HEK293T (cell line): ENCODE data around the gene DLK2.
"Not testable (repeated sequence)": the region's sequence is repeated elsewhere in the genome, so short reads cannot be mapped to it uniquely, and the experiment has no call there.

Experiments used
- CTCF ChIA-PET: fragments of 350-600 bp; formaldehyde crosslinking; extraction: SDS; loops from one replicate; lab custom pipeline; 2021; ENCODE audit warnings: antibody characterized with exemption, inconsistent platforms; lab: Yijun Ruan, JAX
- POLR2A ChIA-PET: fragments of 350-600 bp; formaldehyde crosslinking; extraction: SDS; loops from one replicate; lab custom pipeline; 2020; ENCODE audit warnings: antibody characterized with exemption, inconsistent platforms; lab: Yijun Ruan, JAX
- DNase-seq: peaks from one replicate; pipeline ENCODE4 v3.0.0; 2012; ENCODE audit warnings: mixed read lengths; ENCODE audit errors: extremely low spot score
- ARNT ChIP-seq: fragments of 450-650 bp; IDR thresholded peaks from 2 replicates; pipeline ENCODE4 v1.6.1; 2017; ENCODE audit warnings: mild to moderate bottlenecking
- BHLHE40 ChIP-seq: fragments of 450-650 bp; IDR thresholded peaks from 2 replicates; pipeline ENCODE4 v1.6.1; 2016; ENCODE audit warnings: mild to moderate bottlenecking, moderate library complexity, borderline replicate concordance
- CTBP1 ChIP-seq: fragments of 450-650 bp; IDR thresholded peaks from 2 replicates; pipeline ENCODE4 v1.6.1; 2016; ENCODE audit warnings: borderline replicate concordance
- ELF4 ChIP-seq: fragments of 450-650 bp; IDR thresholded peaks from 2 replicates; pipeline ENCODE4 v1.6.1; 2017; ENCODE audit warnings: antibody characterized with exemption
- FOXA1 ChIP-seq: fragments of 450-650 bp; IDR thresholded peaks from 2 replicates; pipeline ENCODE4 v1.6.1; 2016; ENCODE audit warnings: mild to moderate bottlenecking
- FOXK2 ChIP-seq: fragments of 450-650 bp; IDR thresholded peaks from 2 replicates; pipeline ENCODE4 v1.6.1; 2016; ENCODE audit warnings: mild to moderate bottlenecking
- FOXM1 ChIP-seq: fragments of 450-650 bp; IDR thresholded peaks from 2 replicates; pipeline ENCODE4 v1.6.1; 2017; ENCODE audit warnings: mild to moderate bottlenecking, borderline replicate concordance
- HDGF ChIP-seq: fragments of 450-650 bp; IDR thresholded peaks from 2 replicates; pipeline ENCODE4 v1.6.1; 2017; ENCODE audit warnings: antibody characterized with exemption, borderline replicate concordance
- L3MBTL2 ChIP-seq: fragments of 450-650 bp; conservative IDR thresholded peaks from 2 replicates; pipeline ENCODE4 v1.6.1; 2016; ENCODE audit warnings: mild to moderate bottlenecking
- LEF1 ChIP-seq: fragments of 450-650 bp; IDR thresholded peaks from 2 replicates; pipeline ENCODE4 v1.6.1; 2017; ENCODE audit warnings: mild to moderate bottlenecking, borderline replicate concordance
- NFRKB ChIP-seq: fragments of 450-650 bp; IDR thresholded peaks from 2 replicates; pipeline ENCODE4 v1.6.1; 2016; ENCODE audit warnings: mild to moderate bottlenecking, moderate library complexity
- SP1 ChIP-seq: fragments of 450-650 bp; IDR thresholded peaks from 2 replicates; pipeline ENCODE4 v1.6.1; 2017
- SUZ12 ChIP-seq: fragments of 450-650 bp; IDR thresholded peaks from 2 replicates; pipeline ENCODE4 v1.6.1; 2016; ENCODE audit warnings: mild to moderate bottlenecking
- TARDBP ChIP-seq: fragments of 450-650 bp; IDR thresholded peaks from 2 replicates; pipeline ENCODE4 v1.6.1; 2016
- ZNF384 ChIP-seq: fragments of 450-650 bp; IDR thresholded peaks from 2 replicates; pipeline ENCODE4 v1.6.1; 2016
- TF ChIP-seq, protein P1 (sequence below): fragments of 450-650 bp; IDR thresholded peaks from 2 replicates; pipeline ENCODE4 v1.6.1; 2016

Gene DLK2

DNA sequence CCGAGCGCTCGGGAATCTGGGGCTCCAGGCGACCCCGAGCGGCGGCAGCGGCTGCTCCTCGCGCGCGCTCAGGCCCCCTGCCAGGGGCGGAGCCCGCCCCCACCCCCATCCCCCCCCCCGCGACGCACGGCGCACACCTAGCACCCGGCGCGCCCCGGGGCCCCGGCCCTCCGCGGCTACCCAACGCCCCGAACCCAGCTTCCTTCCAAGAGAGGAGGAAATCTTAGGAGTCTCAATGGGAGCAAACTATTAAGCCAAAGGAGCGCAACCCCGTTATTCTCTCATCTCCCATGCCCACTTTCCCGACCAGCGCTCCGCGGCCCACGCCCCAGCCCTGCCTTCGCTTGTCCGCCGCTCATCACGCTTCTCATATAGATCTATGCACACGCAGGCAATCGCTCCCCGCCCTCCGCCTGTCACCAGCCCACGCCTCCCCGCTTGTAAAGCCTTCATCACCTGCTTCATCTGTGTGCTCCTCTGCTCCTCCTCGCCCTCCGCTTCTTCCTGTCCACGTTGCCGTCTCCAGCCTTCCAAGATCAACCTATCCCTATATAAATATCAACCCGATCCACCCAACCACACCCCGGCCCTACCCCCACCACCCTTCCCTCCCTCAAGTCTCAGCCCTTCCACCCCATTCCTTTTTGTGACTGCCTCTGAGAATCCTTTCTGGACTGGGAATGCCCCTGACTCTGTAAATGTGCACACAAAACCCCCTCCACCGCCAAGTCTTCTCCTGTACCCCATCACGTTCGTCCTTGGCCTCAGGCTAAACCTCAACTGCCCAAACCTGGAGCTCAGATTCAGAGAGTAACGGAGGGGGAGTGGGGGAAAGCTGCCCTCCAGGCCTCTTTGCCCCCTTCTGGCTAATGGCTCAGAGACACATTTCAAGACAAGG, at the start of gene DLK2:
TSS of gene DLK2 (minus strand) at position 18 of the 898 bp plus-strand sequence. CDS start 723 bp downstream, outside the sequence.
- peak; percentile 52 for DNase-seq
- CTCF ChIA-PET, result interaction anchor here (1.1 to 1.6 kb wide), 4 partner anchors 37 to 51 kb away, joined by 3 to 5 read pairs (median 4); no protein-coding TSS in a partner anchor
- POLR2A ChIA-PET, result interaction anchor here (0.6 to 2.4 kb wide), 5 partner anchors 21 to 174 kb away, joined by 3 to 18 read pairs (median 3); partner anchors contain the start of genes TJAP1 and ZNF318
- 0 out of 2 replicates have a peak, but pooled peaks have one; percentile 27 for TF ChIP-seq CTBP1
- TF ChIP-seq NFRKB, result no peak
- TF ChIP-seq, protein P1, sequence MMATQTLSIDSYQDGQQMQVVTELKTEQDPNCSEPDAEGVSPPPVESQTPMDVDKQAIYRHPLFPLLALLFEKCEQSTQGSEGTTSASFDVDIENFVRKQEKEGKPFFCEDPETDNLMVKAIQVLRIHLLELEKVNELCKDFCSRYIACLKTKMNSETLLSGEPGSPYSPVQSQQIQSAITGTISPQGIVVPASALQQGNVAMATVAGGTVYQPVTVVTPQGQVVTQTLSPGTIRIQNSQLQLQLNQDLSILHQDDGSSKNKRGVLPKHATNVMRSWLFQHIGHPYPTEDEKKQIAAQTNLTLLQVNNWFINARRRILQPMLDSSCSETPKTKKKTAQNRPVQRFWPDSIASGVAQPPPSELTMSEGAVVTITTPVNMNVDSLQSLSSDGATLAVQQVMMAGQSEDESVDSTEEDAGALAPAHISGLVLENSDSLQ, result peak; percentile 52; the same call in 1 of the 2 replicates

DNA sequence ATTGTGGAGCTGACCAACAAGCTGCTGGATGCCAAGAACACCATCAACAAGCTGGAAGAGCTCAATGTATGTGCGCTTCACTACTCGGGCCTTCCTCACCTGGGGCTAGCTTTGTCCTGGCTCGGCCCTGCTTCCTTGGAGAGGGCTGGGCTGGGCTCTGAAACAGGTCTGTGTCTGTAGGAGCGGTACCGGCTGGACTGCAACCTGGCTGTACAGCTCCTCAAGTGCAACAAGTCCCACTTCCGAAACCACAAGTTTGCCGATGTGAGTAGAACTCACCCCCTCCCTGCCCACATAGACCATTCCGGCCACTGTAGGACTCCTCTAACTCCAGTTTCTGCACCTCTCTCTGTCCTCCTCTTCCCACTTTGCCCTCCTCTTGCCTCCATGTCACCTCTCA, 48.1 kb upstream of the DLK2 start:
- CTCF ChIA-PET, result interaction anchor here (0.6 kb wide), 1 partner anchor 117 kb away, joined by 3 read pairs; no protein-coding TSS in a partner anchor
- TF ChIP-seq LEF1, result no peak
- no peak for TF ChIP-seq CTBP1
- TF ChIP-seq TARDBP, result no peak
- TF ChIP-seq FOXK2, result no peak
- TF ChIP-seq NFRKB, result no peak
- no peak for TF ChIP-seq ARNT
- TF ChIP-seq HDGF, result no peak
- TF ChIP-seq ZNF384, result no peak
- TF ChIP-seq, protein P1, result no peak
- no peak for TF ChIP-seq FOXA1
- TF ChIP-seq FOXM1, result no peak
- TF ChIP-seq BHLHE40, result no peak
- no peak for TF ChIP-seq ELF4
- TF ChIP-seq L3MBTL2, result no peak
- no peak for TF ChIP-seq SP1
- TF ChIP-seq SUZ12, result no peak
- POLR2A ChIA-PET, result interaction anchor here (0.9 kb wide), 1 partner anchor 14 kb away, joined by 3 read pairs; no protein-coding TSS in a partner anchor
- DNase-seq, result no peak

GRCh38 chr6:43502666-43503065, 47.3 kb upstream of the DLK2 start:
- no peak for DNase-seq
- no peak for TF ChIP-seq FOXA1
- TF ChIP-seq CTBP1, result no peak
- TF ChIP-seq FOXK2, result no peak
- no peak for TF ChIP-seq LEF1
- TF ChIP-seq L3MBTL2, result no peak
- TF ChIP-seq ELF4, result no peak
- no peak for TF ChIP-seq SUZ12
- no peak for TF ChIP-seq ARNT
- no peak for TF ChIP-seq TARDBP
- no peak for TF ChIP-seq ZNF384
- no peak for TF ChIP-seq FOXM1
- TF ChIP-seq BHLHE40, result no peak
- CTCF ChIA-PET, result interaction anchor here (0.6 kb wide), 1 partner anchor 116 kb away, joined by 3 read pairs; no protein-coding TSS in a partner anchor
- POLR2A ChIA-PET, result interaction anchor here (0.8 to 0.9 kb wide), 2 partner anchors 13 to 14 kb away, joined by 3 read pairs; partner anchors contain the start of genes POLR1C and YIPF3

- TF ChIP-seq SP1, result no peak
- no peak for TF ChIP-seq ARNT
- no peak for DNase-seq
- ChIA-PET POLR2A (interaction anchor here (1.0 to 1.1 kb wide), 2 partner anchors 12 to 16 kb away, joined by 3 read pairs; partner anchors contain the start of genes POLR1C and YIPF3), CTCF (interaction anchor here (0.6 to 0.7 kb wide), 2 partner anchors 35 to 136 kb away, joined by 3 read pairs; no protein-coding TSS in a partner anchor)
These were observed 45.6 kb upstream of the DLK2 start for GRCh38 chr6:43500921-43501320.

DNA sequence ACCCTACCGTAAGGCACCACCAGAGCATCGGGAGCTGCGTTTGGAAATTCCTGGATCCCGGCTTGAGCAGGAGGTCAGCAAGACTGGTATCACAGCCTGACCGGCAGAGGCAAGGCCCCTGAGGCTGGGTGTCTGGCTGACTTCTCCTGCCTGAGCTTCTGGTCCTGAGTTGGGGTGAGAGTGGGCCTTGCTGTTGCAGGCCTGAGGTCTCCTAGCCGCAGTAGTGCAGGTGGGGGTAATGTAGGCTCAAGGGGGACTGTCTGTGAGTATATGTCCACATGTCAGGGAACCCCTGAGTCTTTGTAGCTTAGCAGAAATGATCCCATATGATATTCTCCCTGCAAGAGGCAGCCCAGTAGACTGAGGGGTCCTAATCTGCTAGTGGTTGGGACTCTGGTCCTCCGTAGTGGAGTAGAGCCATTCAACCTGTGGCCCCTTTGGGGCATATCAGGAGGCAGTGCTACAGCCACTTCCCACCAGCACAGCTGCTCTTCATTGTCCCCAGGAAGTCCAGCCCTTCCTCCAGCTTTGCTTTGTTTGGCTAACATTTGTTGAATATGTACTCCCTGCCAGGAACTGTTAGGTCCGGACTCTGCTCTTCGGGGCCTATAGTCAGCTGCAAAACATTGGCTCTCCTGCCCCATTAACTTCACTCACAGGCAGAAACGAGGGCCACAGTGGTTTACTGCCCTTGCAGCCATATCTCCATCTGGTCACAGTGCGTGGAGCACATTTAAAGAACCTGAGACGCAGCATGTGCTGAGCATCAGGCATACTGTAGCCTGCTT, 43.9 kb upstream of the DLK2 start:
- CTCF ChIA-PET, result interaction anchor here (1.5 kb wide), 1 partner anchor 45 kb away, joined by 3 read pairs; no protein-coding TSS in a partner anchor
- no peak for DNase-seq
- POLR2A ChIA-PET, result no interaction called here
- TF ChIP-seq ZNF384, result no peak
- no peak for TF ChIP-seq LEF1
- TF ChIP-seq SP1, result no peak
- no peak for TF ChIP-seq NFRKB
- no peak for TF ChIP-seq ARNT
- TF ChIP-seq L3MBTL2, result no peak
- TF ChIP-seq SUZ12, result no peak
- TF ChIP-seq ELF4, result no peak
- no peak for TF ChIP-seq TARDBP
- TF ChIP-seq BHLHE40, result no peak
- TF ChIP-seq, protein P1, result no peak
- TF ChIP-seq HDGF, result no peak
- TF ChIP-seq FOXA1, result no peak
- TF ChIP-seq CTBP1, result no peak
- no peak for TF ChIP-seq FOXM1
- TF ChIP-seq FOXK2, result no peak

GRCh38 chr6:43498291-43498690, 42.9 kb upstream of the DLK2 start:
- ChIA-PET CTCF (interaction anchor here (0.6 to 1.5 kb wide), 2 partner anchors 44 to 703 kb away, joined by 3 read pairs; no protein-coding TSS in a partner anchor), POLR2A (interaction anchor here (0.9 kb wide), 1 partner anchor 21 kb away, joined by 3 read pairs; no protein-coding TSS in a partner anchor)
- not testable (repeated sequence) for DNase-seq
